ENCODE measurements around the gene SFMBT1.

The SFMBT1 gene

GRCh38 chr3:52886049-52886730, 159.7 kb downstream of the SFMBT1 start:
- Histone ChIP-seq H3K27me3 (ENCODE audit: insufficient read depth, low read length) (no peaks in the 10 kb centered on the region), H2AFZ (ENCODE audit: low read depth, low read length) (no peak overlapping the region), H3K4me3 (ENCODE audit: low read length) (no peak overlapping the region), H3K36me3 (ENCODE audit: insufficient read depth, low read length) (peaks cover 4% of the 10 kb centered on the region), H3K9me3 (ENCODE audit: low read length) (peaks cover 2% of the 10 kb centered on the region), H3K4me1 (ENCODE audit: insufficient read depth, low read length) (no peaks in the 10 kb centered on the region)

GRCh38 chr3:52882377-52882776, 163.5 kb downstream of the SFMBT1 start:
- Histone ChIP-seq H3K27me3 (ENCODE audit: insufficient read depth, low read length) (no peaks in the 10 kb centered on the region), H3K4me3 (ENCODE audit: low read length) (no peak overlapping the region), H3K9me3 (ENCODE audit: low read length) (peaks cover 5% of the 10 kb centered on the region), H2AFZ (ENCODE audit: low read depth, low read length) (no peak overlapping the region), H3K36me3 (ENCODE audit: insufficient read depth, low read length) (peaks cover 4% of the 10 kb centered on the region), H3K4me1 (ENCODE audit: insufficient read depth, low read length) (no peaks in the 10 kb centered on the region)

- H2AFZ ChIP-seq (ENCODE audit: low read depth, low read length) = no peak overlapping the region
- H3K4me3 ChIP-seq (ENCODE audit: low read length) = no peak overlapping the region
- H3K4me1 ChIP-seq (ENCODE audit: insufficient read depth, low read length) = no peaks in the 10 kb centered on the region
- peaks cover 5% of the 10 kb centered on the region for H3K9me3 ChIP-seq (ENCODE audit: low read length)
- peaks cover 4% of the 10 kb centered on the region for H3K36me3 ChIP-seq (ENCODE audit: insufficient read depth, low read length)
- H3K27me3 ChIP-seq (ENCODE audit: insufficient read depth, low read length) = no peaks in the 10 kb centered on the region
These were observed 164.0 kb downstream of the SFMBT1 start for GRCh38 chr3:52881871-52882270.

GRCh38 chr3:52880474-52880873, 165.4 kb downstream of the SFMBT1 start:
- no peak overlapping the region for H2AFZ ChIP-seq (ENCODE audit: low read depth, low read length)
- H3K36me3 ChIP-seq (ENCODE audit: insufficient read depth, low read length) = peaks cover 2% of the 10 kb centered on the region
- peaks cover 3% of the 10 kb centered on the region for H3K9me3 ChIP-seq (ENCODE audit: low read length)
- H3K4me1 ChIP-seq (ENCODE audit: insufficient read depth, low read length) = no peaks in the 10 kb centered on the region
- no peak overlapping the region for H3K4me3 ChIP-seq (ENCODE audit: low read length)
- H3K27me3 ChIP-seq (ENCODE audit: insufficient read depth, low read length) = no peaks in the 10 kb centered on the region

GRCh38 chr3:52880047-52880446, 165.8 kb downstream of the SFMBT1 start:
- Histone ChIP-seq H3K4me1 (ENCODE audit: insufficient read depth, low read length) (no peaks in the 10 kb centered on the region), H3K36me3 (ENCODE audit: insufficient read depth, low read length) (no peaks in the 10 kb centered on the region), H3K9me3 (ENCODE audit: low read length) (peaks cover 3% of the 10 kb centered on the region), H3K4me3 (ENCODE audit: low read length) (no peak overlapping the region), H3K27me3 (ENCODE audit: insufficient read depth, low read length) (no peaks in the 10 kb centered on the region), H2AFZ (ENCODE audit: low read depth, low read length) (no peak overlapping the region)

- Histone ChIP-seq H3K4me3 (ENCODE audit: low read length) (no peak overlapping the region), H3K36me3 (ENCODE audit: insufficient read depth, low read length) (no peaks in the 10 kb centered on the region), H3K4me1 (ENCODE audit: insufficient read depth, low read length) (no peaks in the 10 kb centered on the region), H2AFZ (ENCODE audit: low read depth, low read length) (no peak overlapping the region), H3K9me3 (ENCODE audit: low read length) (peaks cover 3% of the 10 kb centered on the region), H3K27me3 (ENCODE audit: insufficient read depth, low read length) (no peaks in the 10 kb centered on the region)
These were observed 166.3 kb downstream of the SFMBT1 start for GRCh38 chr3:52879581-52879980.

- no peaks in the 10 kb centered on the region for H3K27me3 ChIP-seq (ENCODE audit: insufficient read depth, low read length)
- H3K4me3 ChIP-seq (ENCODE audit: low read length) = no peak overlapping the region
- H3K9me3 ChIP-seq (ENCODE audit: low read length) = peaks cover 3% of the 10 kb centered on the region
- no peaks in the 10 kb centered on the region for H3K36me3 ChIP-seq (ENCODE audit: insufficient read depth, low read length)
- H3K4me1 ChIP-seq (ENCODE audit: insufficient read depth, low read length) = no peaks in the 10 kb centered on the region
- no peak overlapping the region for H2AFZ ChIP-seq (ENCODE audit: low read depth, low read length)
These were observed 166.8 kb downstream of the SFMBT1 start for GRCh38 chr3:52879090-52879489.

GRCh38 chr3:52877085-52877484, 168.8 kb downstream of the SFMBT1 start:
- Histone ChIP-seq H3K4me3 (ENCODE audit: low read length) (no peak overlapping the region), H3K27me3 (ENCODE audit: insufficient read depth, low read length) (no peaks in the 10 kb centered on the region), H3K4me1 (ENCODE audit: insufficient read depth, low read length) (no peaks in the 10 kb centered on the region), H3K9me3 (ENCODE audit: low read length) (peaks cover 3% of the 10 kb centered on the region), H2AFZ (ENCODE audit: low read depth, low read length) (no peak overlapping the region), H3K36me3 (ENCODE audit: insufficient read depth, low read length) (no peaks in the 10 kb centered on the region)

- no peak overlapping the region for H3K4me3 ChIP-seq (ENCODE audit: low read length)
- no peaks in the 10 kb centered on the region for H3K36me3 ChIP-seq (ENCODE audit: insufficient read depth, low read length)
- no peaks in the 10 kb centered on the region for H3K4me1 ChIP-seq (ENCODE audit: insufficient read depth, low read length)
- H3K9me3 ChIP-seq (ENCODE audit: low read length) = peaks cover 3% of the 10 kb centered on the region
- H2AFZ ChIP-seq (ENCODE audit: low read depth, low read length) = no peak overlapping the region
- no peaks in the 10 kb centered on the region for H3K27me3 ChIP-seq (ENCODE audit: insufficient read depth, low read length)
These were observed 170.8 kb downstream of the SFMBT1 start for GRCh38 chr3:52874864-52875587.

GRCh38 chr3:52874160-52874701, 171.6 kb downstream of the SFMBT1 start:
- Histone ChIP-seq H3K9me3 (ENCODE audit: low read length) (peaks cover 3% of the 10 kb centered on the region), H3K27me3 (ENCODE audit: insufficient read depth, low read length) (no peaks in the 10 kb centered on the region), H2AFZ (ENCODE audit: low read depth, low read length) (no peak overlapping the region), H3K4me1 (ENCODE audit: insufficient read depth, low read length) (no peaks in the 10 kb centered on the region), H3K4me3 (ENCODE audit: low read length) (no peak overlapping the region), H3K36me3 (ENCODE audit: insufficient read depth, low read length) (no peaks in the 10 kb centered on the region)

- Histone ChIP-seq H3K36me3 (ENCODE audit: insufficient read depth, low read length) (no peaks in the 10 kb centered on the region), H3K4me1 (ENCODE audit: insufficient read depth, low read length) (no peaks in the 10 kb centered on the region), H3K4me3 (ENCODE audit: low read length) (no peak overlapping the region), H3K27me3 (ENCODE audit: insufficient read depth, low read length) (no peaks in the 10 kb centered on the region), H2AFZ (ENCODE audit: low read depth, low read length) (no peak overlapping the region), H3K9me3 (ENCODE audit: low read length) (peaks cover 3% of the 10 kb centered on the region)
These were observed 172.3 kb downstream of the SFMBT1 start for GRCh38 chr3:52873433-52874159.

- H3K27me3 ChIP-seq (ENCODE audit: insufficient read depth, low read length) = no peaks in the 10 kb centered on the region
- no peaks in the 10 kb centered on the region for H3K4me1 ChIP-seq (ENCODE audit: insufficient read depth, low read length)
- no peak overlapping the region for H2AFZ ChIP-seq (ENCODE audit: low read depth, low read length)
- H3K4me3 ChIP-seq (ENCODE audit: low read length) = no peak overlapping the region
- no peaks in the 10 kb centered on the region for H3K36me3 ChIP-seq (ENCODE audit: insufficient read depth, low read length)
- no peaks in the 10 kb centered on the region for H3K9me3 ChIP-seq (ENCODE audit: low read length)
These were observed 173.6 kb downstream of the SFMBT1 start for GRCh38 chr3:52872245-52872644.

GRCh38 chr3:52871761-52872160, 174.1 kb downstream of the SFMBT1 start:
- H3K9me3 ChIP-seq (ENCODE audit: low read length) = no peaks in the 10 kb centered on the region
- no peak overlapping the region for H3K4me3 ChIP-seq (ENCODE audit: low read length)
- no peaks in the 10 kb centered on the region for H3K4me1 ChIP-seq (ENCODE audit: insufficient read depth, low read length)
- no peaks in the 10 kb centered on the region for H3K27me3 ChIP-seq (ENCODE audit: insufficient read depth, low read length)
- H3K36me3 ChIP-seq (ENCODE audit: insufficient read depth, low read length) = no peaks in the 10 kb centered on the region
- H2AFZ ChIP-seq (ENCODE audit: low read depth, low read length) = no peak overlapping the region
